PC-3 (cell line): ENCODE results near the gene RALA.

Experiments used
- CTCF ChIP-seq: fragments of 300-600 bp; sonication (generic); conservative IDR thresholded peaks from 2 replicates; pipeline ENCODE4 v1.5.1; 2017; ENCODE audit warnings: antibody characterized with exemption, low read depth, mild to moderate bottlenecking, low read length
- EZH2phosphoT487 ChIP-seq: fragments of 300-600 bp; sonication (generic); IDR thresholded peaks from 2 replicates; pipeline ENCODE4 v1.6.1; 2018; ENCODE audit warnings: mild to moderate bottlenecking, antibody characterized with exemption, low read length, borderline replicate concordance

GRCh38 chr7:39666562-39666961, 43.2 kb downstream of the RALA start:
- TF ChIP-seq CTCF (no peak), EZH2phosphoT487 (no peak)
